GM13976 (cell line): Measurements from ENCODE around the gene ZNF155.

Experiments used
- DNase-seq: peaks from one replicate; pipeline ENCODE4 v3.0.0; 2012; ENCODE audit warnings: low spot score
- CTCF ChIP-seq: IDR thresholded peaks from 2 replicates; pipeline ENCODE4 v1.5.1; 2012; ENCODE audit warnings: borderline replicate concordance, mild to moderate bottlenecking; ENCODE audit not compliant: insufficient read depth; ENCODE audit errors: extremely low read depth, missing control alignments, control extremely low read depth
- in situ Hi-C: fragments of 300-500 bp; cut with MboI; formaldehyde crosslinking; loops from one replicate; pipeline ENCODE4 v1.12.0; 2022; ENCODE audit warnings: low sequenced_read_pairs, mixed read lengths, inconsistent platforms; ENCODE audit not compliant: unreplicated experiment

ZNF155 gene

GRCh38 chr19:44003461-44004009 lies 19.5 kb downstream of the ZNF155 start:
- peak; percentile 40 for DNase-seq
- in situ Hi-C loops: no loop called here
- no peak for TF ChIP-seq CTCF

GRCh38 chr19:44005973-44006372 lies 22.0 kb downstream of the ZNF155 start:
- in situ Hi-C loops: no loop called here

GRCh38 chr19:44007473-44007872 lies 23.5 kb downstream of the ZNF155 start:
- in situ Hi-C loops: no loop called here
- no peak for DNase-seq
- no peak for TF ChIP-seq CTCF

More at GRCh38 chr19:44005973-44006372, 22.0 kb downstream of the ZNF155 start:
- no peak for TF ChIP-seq CTCF
- DNase-seq: no peak

GRCh38 chr19:44010468-44010867 lies 26.5 kb downstream of the ZNF155 start:
- no peak for DNase-seq
- TF ChIP-seq CTCF: no peak
- in situ Hi-C loops: no loop called here

GRCh38 chr19:44019498-44019897 lies 35.5 kb downstream of the ZNF155 start:
- no peak for DNase-seq
- TF ChIP-seq CTCF: no peak
- in situ Hi-C loops: no loop called here

- in situ Hi-C loops: no loop called here
- TF ChIP-seq CTCF: no peak
Measured at GRCh38 chr19:44021221-44021620, 37.2 kb downstream of the ZNF155 start.

GRCh38 chr19:44024900-44025216 lies 40.9 kb downstream of the ZNF155 start:
- DNase-seq: no peak
- TF ChIP-seq CTCF: no peak
- in situ Hi-C loops: no loop called here

More at GRCh38 chr19:44021221-44021620, 37.2 kb downstream of the ZNF155 start:
- DNase-seq: no peak
